GM10248 (cell line): ENCODE data around the gene TIMM21.

Source experiments
- CTCF ChIA-PET: fragments of 300-600 bp; sonication (Branson Sonifier 250); formaldehyde crosslinking; extraction: SDS; loops from one replicate; lab custom pipeline; 2021; ENCODE audit warnings: antibody characterized with exemption; lab: Yijun Ruan, JAX
- POLR2A ChIA-PET: fragments of 350-650 bp; sonication (Branson Sonifier 250); formaldehyde crosslinking; extraction: SDS; loops from one replicate; lab custom pipeline; 2020; ENCODE audit warnings: antibody characterized with exemption; lab: Yijun Ruan, JAX
- DNase-seq: peaks from one replicate; pipeline ENCODE4 v3.0.0; 2012; ENCODE audit errors: extremely low spot score
- TF ChIP-seq, protein P1 (sequence below): IDR thresholded peaks from 2 replicates; pipeline ENCODE4 v1.5.1; 2012; ENCODE audit warnings: mild to moderate bottlenecking, low read depth; ENCODE audit errors: extremely low read depth, missing control alignments, control extremely low read depth

Gene TIMM21

DNA sequence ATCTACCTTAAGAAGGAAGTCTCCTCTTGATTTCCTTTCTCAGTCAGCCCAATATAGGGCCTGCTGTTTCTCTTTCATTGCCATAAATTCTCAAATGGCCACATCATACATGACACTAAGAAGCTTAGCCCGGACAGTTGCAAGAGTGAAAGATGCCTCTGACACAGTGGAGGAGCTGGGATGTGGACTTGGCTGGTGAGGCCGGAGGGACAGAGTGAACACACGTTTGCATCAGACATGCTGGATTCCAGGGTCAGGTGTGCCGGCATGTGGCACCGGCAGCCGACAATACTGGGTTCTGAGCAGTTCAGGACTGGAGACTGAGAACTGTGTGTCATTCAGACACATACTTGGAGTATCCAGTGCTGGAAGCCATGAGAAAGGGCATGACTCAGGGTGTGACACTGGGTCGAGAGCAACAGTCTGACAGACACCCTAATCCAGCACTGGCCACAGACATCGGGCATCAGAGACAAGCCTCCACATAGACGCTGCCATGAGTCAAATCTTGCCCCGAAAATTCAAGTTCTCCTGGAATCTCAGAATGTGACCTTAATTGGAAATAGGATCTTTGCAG is 31.4 kb downstream of the TIMM21 start:
- TF ChIP-seq, protein P1, sequence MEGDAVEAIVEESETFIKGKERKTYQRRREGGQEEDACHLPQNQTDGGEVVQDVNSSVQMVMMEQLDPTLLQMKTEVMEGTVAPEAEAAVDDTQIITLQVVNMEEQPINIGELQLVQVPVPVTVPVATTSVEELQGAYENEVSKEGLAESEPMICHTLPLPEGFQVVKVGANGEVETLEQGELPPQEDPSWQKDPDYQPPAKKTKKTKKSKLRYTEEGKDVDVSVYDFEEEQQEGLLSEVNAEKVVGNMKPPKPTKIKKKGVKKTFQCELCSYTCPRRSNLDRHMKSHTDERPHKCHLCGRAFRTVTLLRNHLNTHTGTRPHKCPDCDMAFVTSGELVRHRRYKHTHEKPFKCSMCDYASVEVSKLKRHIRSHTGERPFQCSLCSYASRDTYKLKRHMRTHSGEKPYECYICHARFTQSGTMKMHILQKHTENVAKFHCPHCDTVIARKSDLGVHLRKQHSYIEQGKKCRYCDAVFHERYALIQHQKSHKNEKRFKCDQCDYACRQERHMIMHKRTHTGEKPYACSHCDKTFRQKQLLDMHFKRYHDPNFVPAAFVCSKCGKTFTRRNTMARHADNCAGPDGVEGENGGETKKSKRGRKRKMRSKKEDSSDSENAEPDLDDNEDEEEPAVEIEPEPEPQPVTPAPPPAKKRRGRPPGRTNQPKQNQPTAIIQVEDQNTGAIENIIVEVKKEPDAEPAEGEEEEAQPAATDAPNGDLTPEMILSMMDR = no peak
- DNase-seq = no peak

DNA sequence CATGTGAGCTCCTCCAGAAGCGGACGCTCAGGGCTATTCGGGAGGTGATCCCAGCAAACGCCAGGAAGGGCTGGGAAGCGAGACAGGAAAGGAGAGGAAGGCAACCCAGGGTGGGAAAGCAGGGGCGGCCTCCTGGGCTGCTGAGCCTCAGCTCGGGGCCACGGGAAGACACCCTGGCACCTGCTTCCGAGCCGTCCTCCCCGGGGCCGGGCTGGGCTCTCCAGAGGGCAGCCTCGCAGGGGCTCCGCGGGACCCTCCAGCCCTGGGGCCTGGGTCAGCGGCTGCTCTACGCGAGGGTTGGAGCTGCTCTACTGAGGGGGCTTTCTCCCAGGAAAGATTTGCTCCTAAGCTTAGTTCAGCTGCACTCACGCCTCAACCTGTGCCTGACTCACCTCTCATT is 34.0 kb downstream of the TIMM21 start:
- ChIA-PET CTCF (interaction anchor here (1.3 to 1.6 kb wide), 2 partner anchors 16 to 160 kb away, joined by 4 to 6 read pairs; no protein-coding TSS in a partner anchor), POLR2A (no interaction called here)
- no peak for DNase-seq
- TF ChIP-seq, protein P1 = no peak

More for the DNA sequence above, 31.4 kb downstream of the TIMM21 start:
- POLR2A ChIA-PET = no interaction called here
- CTCF ChIA-PET = interaction anchor here (0.7 to 1.0 kb wide), 2 partner anchors 18 to 372 kb away, joined by 3 to 4 read pairs; no protein-coding TSS in a partner anchor

DNA sequence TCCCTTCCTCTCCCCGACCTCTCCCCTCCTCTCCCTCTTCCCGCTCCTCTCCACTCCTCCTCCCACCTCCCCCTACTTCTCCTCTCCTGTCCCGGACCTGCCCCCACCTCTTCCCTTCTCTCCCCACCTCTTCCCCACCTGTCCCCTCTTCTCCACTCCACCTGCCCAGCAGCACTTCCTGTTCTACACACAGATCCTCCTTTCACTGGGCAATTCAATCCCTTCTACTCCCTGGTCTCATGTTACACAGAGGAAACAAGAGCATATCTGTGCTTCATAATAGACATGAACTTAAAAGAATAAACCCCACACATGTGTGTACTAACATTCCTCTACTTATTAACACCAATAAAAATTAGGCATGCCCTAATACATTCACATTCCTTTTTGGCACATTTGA is 34.8 kb downstream of the TIMM21 start:
- TF ChIP-seq, protein P1 = no peak
- ChIA-PET POLR2A (no interaction called here), CTCF (interaction anchor here (1.3 kb wide), 1 partner anchor 159 kb away, joined by 4 read pairs; no protein-coding TSS in a partner anchor)
- no peak for DNase-seq

DNA sequence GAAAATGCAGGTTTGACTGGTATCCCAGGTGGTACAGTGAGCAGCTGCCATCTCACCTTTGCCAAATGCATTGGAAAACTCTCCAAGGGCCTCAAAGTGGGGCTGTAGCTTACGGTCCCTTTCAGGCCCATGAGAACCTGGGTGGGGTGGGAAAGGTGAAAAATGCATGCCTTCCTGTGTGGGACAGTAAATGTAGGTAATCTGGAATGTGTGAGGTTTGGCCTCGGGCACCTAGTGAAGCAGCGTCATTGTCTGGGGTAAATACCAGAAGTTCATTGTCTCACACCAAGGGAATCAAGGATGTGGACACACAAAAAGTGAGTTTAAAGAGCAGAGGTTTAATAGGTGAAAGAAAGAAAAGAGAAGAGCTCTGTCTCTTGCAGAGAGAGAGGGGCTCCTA is 36.6 kb downstream of the TIMM21 start:
- ChIA-PET POLR2A (no interaction called here), CTCF (interaction anchor here (1.2 kb wide), 1 partner anchor 13 kb away, joined by 4 read pairs; no protein-coding TSS in a partner anchor)
- DNase-seq = no peak
- TF ChIP-seq, protein P1 = no peak

DNA sequence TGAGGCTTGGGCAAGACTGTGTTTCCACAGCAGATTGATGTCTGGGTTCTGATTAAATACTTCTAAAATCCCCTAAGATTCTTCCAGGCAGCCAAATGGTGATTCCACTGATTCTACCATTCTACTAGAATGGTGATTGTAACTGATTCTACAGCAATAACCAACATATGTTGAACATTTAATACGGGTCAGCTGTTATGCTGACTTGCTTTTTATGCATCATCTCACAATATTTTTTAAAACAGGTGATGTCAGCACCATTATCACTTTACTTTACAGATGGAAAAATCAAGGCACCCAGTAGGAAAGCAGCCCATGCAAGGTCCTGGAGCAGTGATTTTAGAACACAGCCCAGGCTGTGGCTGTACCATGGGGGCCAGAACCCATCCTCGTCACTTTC is 37.5 kb downstream of the TIMM21 start:
- POLR2A ChIA-PET = no interaction called here
- CTCF ChIA-PET = interaction anchor here (1.2 to 1.3 kb wide), 2 partner anchors 12 to 163 kb away, joined by 3 to 4 read pairs; no protein-coding TSS in a partner anchor
- DNase-seq = no peak
- TF ChIP-seq, protein P1 = no peak

DNA sequence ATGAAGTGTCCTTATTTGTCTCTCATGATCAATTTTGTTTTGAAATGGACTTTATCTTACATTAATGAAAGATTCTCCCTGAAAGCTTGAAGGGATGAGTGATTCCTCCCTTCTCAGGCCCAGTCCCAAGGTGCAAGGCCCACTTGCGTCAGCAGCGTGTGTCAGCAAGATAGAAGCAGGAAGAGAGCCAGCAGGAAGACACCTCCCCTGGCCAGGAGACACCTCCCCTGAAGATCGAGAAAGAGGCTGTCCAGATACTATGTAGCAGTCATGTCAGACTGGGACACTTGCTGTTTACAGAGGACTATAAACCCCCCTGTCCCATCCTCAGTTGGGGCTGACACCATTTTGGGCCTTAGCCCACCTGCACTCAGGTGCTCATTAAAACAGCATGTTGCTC is 38.3 kb downstream of the TIMM21 start:
- POLR2A ChIA-PET = no interaction called here
- TF ChIP-seq, protein P1 = no peak
- CTCF ChIA-PET = interaction anchor here (1.3 kb wide), 1 partner anchor 162 kb away, joined by 3 read pairs; no protein-coding TSS in a partner anchor
- DNase-seq = no peak
